Measurements from ENCODE around the gene SLX9.

The SLX9 gene

GRCh38 chr21:44892536-44893277 lies 47.1 kb upstream of the SLX9 start:
- TF ChIP-seq CTCF (IDR thresholded peaks at IDR 0.05; ENCODE audit: low read depth, low read length), result peak; percentile 98
- DNase-seq, result peak; percentile 75
- Histone ChIP-seq H3K9me3 (no peaks in the 10 kb centered on the region), H3K27me3 (0 out of 2 replicates have a peak, but pooled peaks cover 3% of the 10 kb centered on the region), H3K4me3 (ENCODE audit: low read depth, low read length) (no peak overlapping the region), H3K36me3 (no peaks in the 10 kb centered on the region), H3K4me1 (no peaks in the 10 kb centered on the region)

- no peak for DNase-seq
- H3K9me3 ChIP-seq, result no peaks in the 10 kb centered on the region
- no peak overlapping the region for H3K4me3 ChIP-seq (ENCODE audit: low read depth, low read length)
- no peaks in the 10 kb centered on the region for H3K4me1 ChIP-seq
- no peak for TF ChIP-seq CTCF (IDR thresholded peaks at IDR 0.05; ENCODE audit: low read depth, low read length)
- H3K36me3 ChIP-seq, result no peaks in the 10 kb centered on the region
- H3K27me3 ChIP-seq, result 0 out of 2 replicates have a peak, but pooled peaks cover 3% of the 10 kb centered on the region
These were observed 46.6 kb upstream of the SLX9 start for GRCh38 chr21:44893278-44893556.

DNA sequence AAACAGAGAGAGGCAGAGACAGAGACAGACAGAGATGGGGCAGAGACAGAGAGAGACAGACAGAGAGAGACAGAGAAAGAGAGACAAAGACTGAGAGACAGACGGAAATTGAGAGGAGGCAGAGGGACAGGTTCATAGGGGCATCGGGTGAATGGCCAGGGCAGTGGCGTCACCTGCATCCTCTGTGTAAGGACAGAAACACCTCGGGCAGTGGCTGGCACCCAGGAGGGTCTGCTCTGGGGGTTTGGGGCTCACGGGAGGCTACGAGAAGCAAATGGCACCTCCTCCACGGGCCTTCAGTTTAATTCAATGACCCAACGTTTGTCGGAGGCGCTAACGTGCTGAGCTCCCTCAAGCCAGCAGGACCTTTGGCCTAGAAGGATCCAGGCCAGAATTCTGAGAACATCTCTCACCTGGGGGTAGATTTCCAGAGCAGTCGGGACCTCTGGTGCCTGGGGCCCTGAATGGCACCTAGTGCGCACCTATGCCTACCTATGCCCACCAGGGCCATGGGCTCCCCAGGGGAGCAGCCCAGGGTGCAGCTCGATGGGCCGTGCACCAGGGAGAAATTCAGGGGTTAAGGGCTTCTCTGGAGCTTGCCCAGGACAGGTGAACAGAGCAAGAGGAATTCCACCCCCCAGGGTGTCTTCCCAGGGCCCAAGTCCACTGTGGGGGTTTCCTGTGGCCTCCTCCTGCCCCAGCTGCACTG lies 45.7 kb upstream of the SLX9 start:
- Histone ChIP-seq H3K36me3 (no peaks in the 10 kb centered on the region), H3K9me3 (no peaks in the 10 kb centered on the region), H3K4me1 (no peaks in the 10 kb centered on the region), H3K27me3 (0 out of 2 replicates have a peak, but pooled peaks cover 3% of the 10 kb centered on the region), H3K4me3 (ENCODE audit: low read depth, low read length) (no peak overlapping the region)
- no peak for TF ChIP-seq CTCF (IDR thresholded peaks at IDR 0.05; ENCODE audit: low read depth, low read length)
- no peak for DNase-seq

DNA sequence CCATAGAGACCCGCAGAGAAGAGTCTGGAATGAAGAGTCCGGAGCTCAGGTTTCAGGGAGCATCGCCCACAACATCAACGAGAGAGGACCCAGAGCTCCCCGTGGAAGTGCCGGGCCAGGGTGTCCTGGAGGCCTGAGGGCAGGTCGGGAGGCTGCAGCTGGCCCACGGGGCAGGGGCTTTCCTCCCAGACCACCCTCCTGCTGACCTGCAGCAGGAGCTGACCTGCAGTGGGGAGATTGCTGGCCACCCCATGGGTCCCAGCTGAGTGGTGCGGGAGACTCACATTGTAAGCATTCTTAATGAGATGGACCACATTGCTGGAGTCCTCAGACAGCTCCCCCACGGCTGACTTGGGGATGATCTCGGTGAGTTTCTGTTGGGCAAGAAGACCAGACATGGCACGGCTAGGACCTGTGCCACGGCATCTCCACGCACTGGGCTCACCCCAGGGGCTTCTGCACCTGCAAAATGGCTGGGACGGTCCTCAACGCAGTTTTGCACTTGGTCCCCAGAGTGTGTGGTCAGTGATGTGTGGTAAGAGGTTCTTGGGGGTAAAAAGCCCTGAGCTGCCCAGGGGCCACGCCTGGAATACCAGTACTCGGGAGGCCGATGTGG lies 45.0 kb upstream of the SLX9 start:
- no peak overlapping the region for H3K4me3 ChIP-seq (ENCODE audit: low read depth, low read length)
- DNase-seq, result no peak
- no peak for TF ChIP-seq CTCF (IDR thresholded peaks at IDR 0.05; ENCODE audit: low read depth, low read length)
- no peaks in the 10 kb centered on the region for H3K9me3 ChIP-seq
- H3K27me3 ChIP-seq, result 0 out of 2 replicates have a peak, but pooled peaks cover 3% of the 10 kb centered on the region
- no peaks in the 10 kb centered on the region for H3K36me3 ChIP-seq
- H3K4me1 ChIP-seq, result no peaks in the 10 kb centered on the region

DNA sequence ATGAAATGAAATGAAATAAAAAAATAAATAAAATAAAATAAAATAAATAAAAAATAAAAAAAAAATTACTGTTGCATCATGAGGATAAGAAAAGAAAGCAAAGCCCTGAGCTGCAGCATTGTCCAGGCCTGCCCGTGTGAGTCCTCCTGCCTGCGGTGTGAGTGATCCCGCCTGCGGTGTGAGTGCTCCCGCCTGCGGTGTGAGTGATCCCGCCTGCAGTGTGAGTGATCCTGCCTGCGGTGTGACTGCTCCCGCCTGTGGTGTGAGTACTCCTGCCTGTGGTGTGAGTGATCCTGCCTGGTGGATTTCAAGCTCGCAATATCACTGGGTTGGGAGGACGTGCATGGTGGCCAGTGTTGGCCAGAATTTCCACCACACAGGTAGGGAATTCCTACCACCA lies 44.0 kb upstream of the SLX9 start:
- TF ChIP-seq CTCF (IDR thresholded peaks at IDR 0.05; ENCODE audit: low read depth, low read length), result no peak
- H3K27me3 ChIP-seq, result 0 out of 2 replicates have a peak, but pooled peaks cover 3% of the 10 kb centered on the region
- no peaks in the 10 kb centered on the region for H3K9me3 ChIP-seq
- no peaks in the 10 kb centered on the region for H3K36me3 ChIP-seq
- no peak overlapping the region for H3K4me3 ChIP-seq (ENCODE audit: low read depth, low read length)
- no peak for DNase-seq
- H3K4me1 ChIP-seq, result no peaks in the 10 kb centered on the region
